Aorta (tissue), 5 donors: ENCODE measurements around the gene AKT1. TPM values are rescaled to one million over a fixed set of nuclear protein-coding genes. Genes with fewer than 3 reads are reported as not detected.
A peak's percentile ranks its signal among the peaks of the same experiment; 100 is the strongest.

ENCODE experiments used
- ATAC-seq: fragments of 200-7000 bp; cut with Tn5 transposase; one replicate; pipeline ENCODE4 v1.9.1; 2022; ENCODE audit warnings: moderate library complexity; ENCODE audit not compliant: low FRiP score
- DNase-seq, 2 donors: peaks; one replicate each; pipeline ENCODE4 v3.0.0-alpha.2; 2020
- H3K27ac ChIP-seq, 2 donors: one replicate each; pipeline ENCODE4 v1.5.1; 2013; ENCODE audit warnings: low read length in 2 of 2, mild to moderate bottlenecking in 2 of 2, moderate library complexity in 2 of 2, control low read depth in 1 of 2, inconsistent platforms in 1 of 2, low read depth in 1 of 2
- H3K27me3 ChIP-seq, 2 donors: one replicate each; pipeline ENCODE4 v1.6.1; 2013; ENCODE audit warnings: control low read depth in 1 of 2, low read length in 1 of 2, mild to moderate bottlenecking in 1 of 2, moderate library complexity in 1 of 2; ENCODE audit not compliant: insufficient read depth in 2 of 2, control insufficient read depth in 1 of 2
- H3K36me3 ChIP-seq, 2 donors: one replicate each; pipeline ENCODE4 v1.6.1; 2013; ENCODE audit warnings: control low read depth in 1 of 2, low read length in 1 of 2, mild to moderate bottlenecking in 1 of 2; ENCODE audit not compliant: insufficient read depth in 2 of 2, control insufficient read depth in 1 of 2
- H3K4me1 ChIP-seq, 2 donors: one replicate each; pipeline ENCODE4 v1.6.1; 2013; ENCODE audit warnings: low read length in 2 of 2, control low read depth in 1 of 2, mild to moderate bottlenecking in 1 of 2, moderate library complexity in 1 of 2; ENCODE audit not compliant: insufficient read depth in 2 of 2, control insufficient read depth in 1 of 2
- H3K4me3 ChIP-seq, 2 donors: one replicate each; pipeline ENCODE4 v1.5.1; 2013; ENCODE audit warnings: low read length in 2 of 2, control low read depth in 1 of 2, mild to moderate bottlenecking in 1 of 2
- H3K9me3 ChIP-seq: one replicate; pipeline ENCODE4 v1.6.1; 2013; ENCODE audit warnings: mild to moderate bottlenecking, low read length; ENCODE audit not compliant: control insufficient read depth
- WGBS, 2 donors: extraction: QIAGEN DNeasy Blood & Tissue Kit; methylation state at CpG; one replicate each; pipeline ENCODE4 v1.1.7; 2013; 5-methylcytosine and 5-hydroxymethylcytosine counted together
- intact Hi-C, 2 donors: fragments of 100-400 bp; cut with DNase I; formaldehyde crosslinking; loops; one replicate each; pipeline versions ENCODE4 v1.14.2 to v1.15.0; 2022
- polyA plus RNA-seq, 2 donors: library from polyadenylated mRNA; stranded (reverse); fragments of 200-250 nt; gene quantifications; one replicate each; pipeline ENCODE4 v1.2.3, GENCODE V29; 2013
- total RNA-seq, 2 donors: library from RNA; stranded (reverse); fragmentation: NEBNext Ultra II Directional; extraction: Animal tissue kit (Norgen Biotek cat#: 25700); gene quantifications; one replicate each; pipeline ENCODE4 v1.2.1, GENCODE V29; 2021
- donor health status: healthy with polysubstance abuse.
- donor health status: Bipolar disorder and iron deficiency.
- donor health status: DM: no; HTN: no; CAD: no.
- donor health status: DM: no; HTN: no; CAD: no.
- donor health status: DM: yes; HTN: yes; CAD: no.

AKT1 gene
- total and polyA plus RNA-seq, 4 donors, result 93.2 to 154 (median 121) TPM

DNA sequence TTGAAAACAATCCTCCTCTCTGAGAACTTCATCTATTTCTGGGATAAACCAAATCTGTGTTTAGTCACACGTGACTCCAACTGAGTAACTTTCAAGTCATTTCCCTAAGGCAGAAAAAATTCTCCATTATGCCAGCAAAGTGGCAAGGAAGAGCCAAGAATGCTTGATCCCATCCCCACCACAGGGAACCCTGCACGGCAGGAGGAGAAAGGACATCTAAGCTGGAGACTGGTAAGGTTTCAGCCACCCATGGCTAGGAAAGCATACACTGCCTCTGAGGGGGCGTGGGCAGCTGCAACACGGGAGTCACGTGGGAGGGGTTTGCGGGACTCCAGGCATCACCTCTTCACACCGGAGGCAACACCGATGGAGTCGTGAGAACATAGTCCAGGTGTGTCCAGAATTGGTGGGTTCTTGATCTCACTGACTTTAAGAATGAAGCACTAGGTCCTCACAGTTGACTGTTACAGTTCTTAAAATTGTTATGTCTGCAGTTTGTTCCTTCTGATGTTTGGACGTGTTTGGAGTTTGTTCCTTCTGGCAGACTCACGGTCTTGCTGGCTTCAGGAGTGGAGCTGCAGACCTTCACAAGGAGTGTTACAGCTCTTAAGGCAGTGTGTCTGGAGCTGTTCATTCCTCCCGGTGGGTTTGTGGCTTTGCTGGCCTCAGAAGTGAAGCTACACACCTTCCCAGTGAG is 45.3 kb downstream of the AKT1 start:
- H3K9me3 ChIP-seq, result no peaks in the 10 kb centered on the region
- H3K27ac ChIP-seq, result peak overlapping the region in 1 of 2 donors; percentile 89
- 26 to 28% methylated on average over 12 of the region's 12 CpGs for WGBS, 2 donors
- intact Hi-C loops, result no loop called here
- no peak overlapping the region for H3K4me3 ChIP-seq
- no peaks in the 10 kb centered on the region for H3K27me3 ChIP-seq
- ATAC-seq (no peak), DNase-seq (peak in 1 of 2 donors; percentile 45)
- no peaks in the 10 kb centered on the region for H3K36me3 ChIP-seq
- peaks cover 0 to 3% of the 10 kb centered on the region in 2 donors for H3K4me1 ChIP-seq

DNA sequence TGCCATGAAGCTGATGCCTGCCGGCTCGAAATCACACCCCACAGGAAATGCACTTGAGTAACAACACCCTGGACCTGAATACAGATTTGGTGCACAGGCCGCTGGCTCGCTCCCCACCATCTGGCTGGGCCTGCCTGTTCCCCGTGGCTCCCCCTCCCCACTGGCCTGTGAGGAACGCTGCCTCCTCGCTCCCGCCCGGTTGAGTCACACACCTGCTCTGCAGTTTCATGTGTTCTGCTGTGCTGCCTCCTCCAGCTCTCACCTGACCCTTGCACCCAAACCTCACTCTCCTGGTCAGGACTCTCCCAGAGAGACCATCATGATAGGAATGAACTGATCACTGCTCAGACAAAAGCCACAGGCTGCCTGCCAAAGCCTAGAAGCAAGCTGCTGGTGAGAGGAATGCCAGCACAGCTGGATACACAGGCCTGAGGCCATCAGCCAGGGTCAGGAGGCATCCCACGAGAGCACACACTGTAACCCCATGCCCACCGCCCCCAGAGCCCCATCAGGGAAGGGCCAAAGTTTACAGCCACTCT is 46.4 kb downstream of the AKT1 start:
- H3K4me1 ChIP-seq, result peaks cover 0 to 3% of the 10 kb centered on the region in 2 donors
- DNase-seq, result peak in 1 of 2 donors; percentile 77
- 14 to 20% methylated on average over 11 of the region's 11 CpGs for WGBS, 2 donors

GRCh38 chr14:104747876-104748275 is 47.7 kb downstream of the AKT1 start:
- intact Hi-C loops, result no loop called here
- 81 to 82% methylated on average over 9 of the region's 9 CpGs for WGBS, 2 donors
- H3K27me3 ChIP-seq, result no peaks in the 10 kb centered on the region
- no peak overlapping the region for H3K4me3 ChIP-seq
- no peaks in the 10 kb centered on the region for H3K9me3 ChIP-seq
- DNase-seq, result no peak
- ATAC-seq, result no peak
- peak overlapping the region; percentile 32 to 83 for H3K27ac ChIP-seq
- no peaks in the 10 kb centered on the region for H3K36me3 ChIP-seq
- H3K4me1 ChIP-seq, result peaks cover 0 to 3% of the 10 kb centered on the region in 2 donors

More for the DNA sequence above, 46.4 kb downstream of the AKT1 start:
- H3K36me3 ChIP-seq, result no peaks in the 10 kb centered on the region
- ATAC-seq, result no peak
- no peak overlapping the region for H3K4me3 ChIP-seq
- H3K9me3 ChIP-seq, result no peaks in the 10 kb centered on the region
- peak overlapping the region in 1 of 2 donors; percentile 89 for H3K27ac ChIP-seq
- no peaks in the 10 kb centered on the region for H3K27me3 ChIP-seq
- intact Hi-C loops, result no loop called here

DNA sequence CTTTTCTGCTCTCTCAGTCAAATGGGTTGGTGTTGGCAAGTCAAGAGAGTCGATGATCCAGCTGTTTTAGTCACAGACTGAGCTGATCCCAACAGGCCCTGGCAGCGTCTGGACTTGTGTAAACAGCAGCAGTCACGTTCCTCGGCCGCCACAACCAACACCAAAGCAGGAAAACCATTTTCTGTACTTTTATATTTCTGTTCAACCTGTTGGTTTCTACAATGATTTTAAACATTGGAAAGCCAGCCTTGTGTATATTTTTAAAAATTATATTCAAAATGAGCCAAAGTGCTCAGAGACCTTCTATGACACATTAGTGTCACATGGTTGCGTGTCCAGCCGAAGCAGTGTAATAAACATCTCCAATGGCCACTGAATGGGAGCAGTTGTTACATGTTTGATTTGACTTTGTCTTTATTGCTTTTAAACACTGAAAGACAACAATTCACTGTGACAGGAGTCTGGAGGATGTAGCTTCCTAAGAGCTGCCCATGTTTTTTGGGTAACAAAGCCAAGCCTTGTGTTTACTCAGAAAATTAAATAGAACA is 48.5 kb downstream of the AKT1 start:
- intact Hi-C loops, result no loop called here
- peaks cover 0 to 3% of the 10 kb centered on the region in 2 donors for H3K4me1 ChIP-seq
- H3K9me3 ChIP-seq, result no peaks in the 10 kb centered on the region
- no peaks in the 10 kb centered on the region for H3K36me3 ChIP-seq
- 8 to 11% methylated on average over 7 of the region's 7 CpGs for WGBS, 2 donors
- H3K4me3 ChIP-seq, result no peak overlapping the region
- no peaks in the 10 kb centered on the region for H3K27me3 ChIP-seq
- H3K27ac ChIP-seq, result peak overlapping the region; percentile 32 to 83
- DNase-seq (peak in 1 of 2 donors; percentile 84), ATAC-seq (peak; percentile 80)

GRCh38 chr14:104746071-104746545 is 49.4 kb downstream of the AKT1 start:
- DNase-seq, result no peak
- WGBS, 2 donors, result 61 to 65% methylated on average over 13 of the region's 13 CpGs
- Histone ChIP-seq H3K4me3 (no peak overlapping the region), H3K9me3 (no peaks in the 10 kb centered on the region), H3K4me1 (peaks cover 0 to 3% of the 10 kb centered on the region in 2 donors), H3K27ac (peak overlapping the region in 1 of 2 donors; percentile 81), H3K27me3 (no peaks in the 10 kb centered on the region), H3K36me3 (no peaks in the 10 kb centered on the region)
- intact Hi-C loops, result no loop called here
- ATAC-seq, result no peak

- H3K27ac ChIP-seq, result peak overlapping the region in 1 of 2 donors; percentile 81
- H3K4me3 ChIP-seq, result no peak overlapping the region
- DNase-seq (no peak), ATAC-seq (no peak)
- H3K36me3 ChIP-seq, result no peaks in the 10 kb centered on the region
- H3K4me1 ChIP-seq, result peaks cover 0 to 3% of the 10 kb centered on the region in 2 donors
- no peaks in the 10 kb centered on the region for H3K27me3 ChIP-seq
- intact Hi-C loops, result no loop called here
- 94% methylated on average over 9 of the region's 9 CpGs for WGBS, 2 donors
- no peaks in the 10 kb centered on the region for H3K9me3 ChIP-seq
Observed at GRCh38 chr14:104745431-104745830, 50.1 kb downstream of the AKT1 start.

- no peak overlapping the region for H3K4me3 ChIP-seq
- H3K4me1 ChIP-seq, result peaks cover 0 to 2% of the 10 kb centered on the region in 2 donors
- ATAC-seq, result no peak
- DNase-seq, result no peak
- intact Hi-C loops, result no loop called here
- no peaks in the 10 kb centered on the region for H3K27me3 ChIP-seq
- 96 to 99% methylated on average over 10 of the region's 10 CpGs for WGBS, 2 donors
- peak overlapping the region in 1 of 2 donors; percentile 6 for H3K27ac ChIP-seq
- no peaks in the 10 kb centered on the region for H3K9me3 ChIP-seq
- H3K36me3 ChIP-seq, result no peaks in the 10 kb centered on the region
Observed at GRCh38 chr14:104744484-104744883, 51.1 kb downstream of the AKT1 start.

DNA sequence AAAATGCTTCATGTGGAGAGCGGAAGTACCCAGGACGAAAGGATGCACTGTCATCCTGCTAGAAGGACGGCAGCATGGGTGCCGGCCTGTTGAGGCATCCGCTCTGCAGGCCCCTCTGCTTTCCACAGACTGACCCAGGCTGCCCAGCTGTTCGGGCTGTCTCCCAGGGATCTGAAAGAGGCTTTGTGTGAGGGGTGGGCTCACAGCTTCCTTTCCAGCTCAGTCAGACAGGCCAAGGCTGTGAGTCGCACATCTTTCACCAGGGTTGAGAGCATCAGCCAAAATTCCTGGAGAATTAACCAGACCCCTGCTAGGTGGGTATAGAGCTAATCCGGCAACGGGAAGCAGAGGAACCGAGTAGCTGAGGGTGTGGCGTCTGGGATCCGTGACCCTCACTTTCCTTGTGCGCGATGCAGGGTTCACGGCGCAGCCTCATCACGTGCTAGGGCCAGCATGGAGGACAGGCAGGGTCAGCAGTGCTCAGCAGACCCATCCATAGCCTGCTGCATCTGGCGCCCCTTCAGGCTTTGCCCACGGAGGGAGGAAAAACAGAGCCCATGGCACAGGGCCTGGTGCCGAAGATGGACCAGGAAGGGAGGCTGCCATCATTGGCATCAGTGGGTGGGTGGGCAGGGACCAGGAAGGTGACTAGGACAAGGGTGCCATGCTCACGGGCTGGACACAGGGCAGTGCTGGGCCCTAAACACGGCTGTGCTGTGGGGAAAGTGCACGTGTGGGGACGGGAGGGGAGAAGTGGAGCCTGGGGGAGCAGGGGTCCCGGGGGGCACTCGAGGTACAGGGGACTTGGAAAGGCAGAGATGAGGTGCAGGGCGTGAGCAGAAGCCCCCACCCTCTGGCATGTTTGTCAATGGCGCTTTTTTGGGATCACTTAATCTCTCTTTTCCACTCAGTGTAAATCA is 51.8 kb downstream of the AKT1 start:
- WGBS, 2 donors, result 85 to 89% methylated on average over 28 of the region's 28 CpGs
- H3K9me3 ChIP-seq, result no peaks in the 10 kb centered on the region
- DNase-seq (no peak), ATAC-seq (no peak)
- H3K27ac ChIP-seq, result no peak overlapping the region
- H3K4me3 ChIP-seq, result no peak overlapping the region
- H3K4me1 ChIP-seq, result no peaks in the 10 kb centered on the region
- intact Hi-C loops, result no loop called here
- H3K27me3 ChIP-seq, result no peaks in the 10 kb centered on the region
- H3K36me3 ChIP-seq, result no peaks in the 10 kb centered on the region
